Measurements from ENCODE around the gene SDHB. TPM values are rescaled to one million over a fixed set of nuclear protein-coding genes. Genes with fewer than 3 reads are reported as not detected.
A peak's percentile ranks its signal among the peaks of the same experiment; 100 is the strongest.

Gene SDHB
- total RNA-seq, 6 donors from 2014 or later = 37.7 to 98.7 (median 74.8) TPM

- TF ChIP-seq POLR2AphosphoS5 (IDR thresholded peaks at IDR 0.05) (peak in 1 of 2 donors; percentile 19), CTCF (IDR thresholded peaks at IDR 0.05) (no peak), EP300 (IDR thresholded peaks at IDR 0.05) (no peak)
- Histone ChIP-seq H3K36me3 (peaks cover 6 to 94% (median 69%) of the 10 kb centered on the region in 4 donors), H3K4me1 (peaks cover 0 to 27% (median 11%) of the 10 kb centered on the region in 4 donors), H3K9me3 (no peaks in the 10 kb centered on the region), H3K27me3 (no peaks in the 10 kb centered on the region), H3K27ac (peak overlapping the region; percentile 23 to 55 (median 40)), H3K4me3 (no peak overlapping the region)
- WGBS, 2 donors = 41 to 46% methylated on average over 5 of the region's 5 CpGs
- DNase-seq = peak; percentile 65 to 89
- ATAC-seq (ENCODE audit: low FRiP score in 2 of 2) = peak; percentile 82 to 89
Observed at GRCh38 chr1:17027403-17027802, 26.4 kb downstream of the SDHB start.

GRCh38 chr1:17024721-17025120 is 29.1 kb downstream of the SDHB start:
- Histone ChIP-seq H3K27me3 (no peaks in the 10 kb centered on the region), H3K4me3 (no peak overlapping the region), H3K9me3 (no peaks in the 10 kb centered on the region), H3K36me3 (peaks cover 30 to 97% (median 80%) of the 10 kb centered on the region in 4 donors), H3K27ac (no peak overlapping the region), H3K4me1 (peaks cover 0 to 27% (median 11%) of the 10 kb centered on the region in 4 donors)
- ATAC-seq (ENCODE audit: low FRiP score in 2 of 2) (no peak), DNase-seq (no peak)
- 100% methylated on average over 1 of the region's 1 CpG for WGBS, 2 donors
- TF ChIP-seq CTCF (IDR thresholded peaks at IDR 0.05) = no peak
- no peak for TF ChIP-seq EP300 (IDR thresholded peaks at IDR 0.05)

GRCh38 chr1:17023573-17023972 is 30.3 kb downstream of the SDHB start:
- no peak for DNase-seq

GRCh38 chr1:17023102-17023501 is 30.7 kb downstream of the SDHB start:
- DNase-seq (no peak), ATAC-seq (ENCODE audit: low FRiP score in 2 of 2) (no peak)
- H3K27me3 ChIP-seq = no peaks in the 10 kb centered on the region
- no peak overlapping the region for H3K27ac ChIP-seq
- peaks cover 0 to 21% (median 8%) of the 10 kb centered on the region in 4 donors for H3K4me1 ChIP-seq
- H3K4me3 ChIP-seq = no peak overlapping the region
- TF ChIP-seq POLR2A (IDR thresholded peaks at IDR 0.05) (no peak), POLR2AphosphoS5 (IDR thresholded peaks at IDR 0.05) (no peak), EP300 (IDR thresholded peaks at IDR 0.05) (no peak), CTCF (IDR thresholded peaks at IDR 0.05) (no peak)
- H3K36me3 ChIP-seq = peaks cover 35 to 99% (median 89%) of the 10 kb centered on the region in 4 donors
- WGBS, 2 donors = 55 to 73% methylated on average over 4 of the region's 4 CpGs
- no peaks in the 10 kb centered on the region for H3K9me3 ChIP-seq

More at GRCh38 chr1:17023573-17023972, 30.3 kb downstream of the SDHB start:
- 91 to 94% methylated on average over 3 of the region's 3 CpGs for WGBS, 2 donors
- H3K27ac ChIP-seq = no peak overlapping the region
- H3K36me3 ChIP-seq = peaks cover 35 to 99% (median 85%) of the 10 kb centered on the region in 4 donors
- H3K4me3 ChIP-seq = no peak overlapping the region
- no peak for TF ChIP-seq EP300 (IDR thresholded peaks at IDR 0.05)
- no peak for TF ChIP-seq POLR2A (IDR thresholded peaks at IDR 0.05)
- TF ChIP-seq POLR2AphosphoS5 (IDR thresholded peaks at IDR 0.05) = no peak
- TF ChIP-seq CTCF (IDR thresholded peaks at IDR 0.05) = no peak
- H3K27me3 ChIP-seq = no peaks in the 10 kb centered on the region
- ATAC-seq (ENCODE audit: low FRiP score in 2 of 2) = no peak
- H3K4me1 ChIP-seq = peaks cover 0 to 25% (median 11%) of the 10 kb centered on the region in 4 donors
- H3K9me3 ChIP-seq = no peaks in the 10 kb centered on the region

- ATAC-seq (ENCODE audit: low FRiP score in 2 of 2) (no peak), DNase-seq (no peak)
- H3K4me1 ChIP-seq = peaks cover 0 to 9% (median under 1%) of the 10 kb centered on the region in 4 donors
- H3K9me3 ChIP-seq = no peaks in the 10 kb centered on the region
- TF ChIP-seq POLR2A (IDR thresholded peaks at IDR 0.05) = no peak
- TF ChIP-seq POLR2AphosphoS5 (IDR thresholded peaks at IDR 0.05) = no peak
- TF ChIP-seq CTCF (IDR thresholded peaks at IDR 0.05) = no peak
- no peak for TF ChIP-seq EP300 (IDR thresholded peaks at IDR 0.05)
- no peaks in the 10 kb centered on the region for H3K27me3 ChIP-seq
- H3K36me3 ChIP-seq = peaks cover 35 to 95% (median 84%) of the 10 kb centered on the region in 4 donors
- no peak overlapping the region for H3K4me3 ChIP-seq
- 89 to 91% methylated on average over 10 of the region's 10 CpGs for WGBS, 2 donors
- H3K27ac ChIP-seq = no peak overlapping the region
Observed at GRCh38 chr1:17021896-17022295, 31.9 kb downstream of the SDHB start.

Data from upper lobe of left lung (tissue), 6 donors.